Astrocyte (in vitro differentiated cells and primary cell): ENCODE measurements around the gene MEP1A.
"Not testable (repeated sequence)": the region's sequence is repeated elsewhere in the genome, so short reads cannot be mapped to it uniquely, and the experiment has no call there.

Experiments
- CTCF ChIP-seq: IDR thresholded peaks from 2 replicates; pipeline ENCODE4 v1.5.1; 2011; ENCODE audit warnings: low read depth, mild to moderate bottlenecking, inconsistent platforms, low read length, moderate library complexity; ENCODE audit not compliant: insufficient read depth
- EZH2 ChIP-seq: IDR thresholded peaks from 2 replicates; pipeline ENCODE4 v1.6.1; 2012; ENCODE audit warnings: mild to moderate bottlenecking, low read length, inconsistent platforms; ENCODE audit not compliant: insufficient read depth

DNA sequence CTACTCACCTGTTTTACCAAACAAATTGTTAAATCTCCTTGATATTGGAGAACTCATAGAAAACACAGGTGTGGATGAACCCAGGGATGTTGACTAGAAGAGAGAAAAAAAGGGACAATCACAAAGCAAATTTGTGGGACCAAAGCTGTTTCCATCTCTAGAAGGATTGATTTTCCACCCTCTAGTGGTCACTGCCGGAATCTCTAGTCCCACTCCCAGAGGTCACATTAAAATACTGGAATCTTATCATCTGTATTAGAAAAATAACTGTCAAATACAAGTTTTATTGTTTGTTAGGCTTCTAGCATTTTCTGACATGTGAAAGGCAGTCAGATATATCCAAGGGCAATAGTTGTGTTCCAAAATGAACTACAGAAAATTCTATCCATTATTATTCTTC lies 62.8 kb downstream of the MEP1A start:
- TF ChIP-seq CTCF: peak; percentile 65
- TF ChIP-seq EZH2: not testable (repeated sequence)
